Tibial artery (tissue), 4 donors: ENCODE measurements around the gene CLEC18A.
A peak's percentile ranks its signal among the peaks of the same experiment; 100 is the strongest.
"Not testable (repeated sequence)": the region's sequence is repeated elsewhere in the genome, so short reads cannot be mapped to it uniquely, and the experiment has no call there.

Source experiments
- DNase-seq, 2 donors: peaks; one replicate each; pipeline ENCODE4 v3.0.0-alpha.2; 2019
- H3K27ac ChIP-seq, 2 donors: fragments of 200-600 bp; sonication (generic) in 1 of 2; 1 replicate in 1 of 2; 2 replicates in 1 of 2; pipeline ENCODE4 v1.5.1; 2018 to 2019; ENCODE audit warnings: mild to moderate bottlenecking in 1 of 2
- H3K27me3 ChIP-seq, 2 donors: fragments of 200-600 bp; sonication (generic) in 1 of 2; one replicate each; pipeline versions ENCODE4 v1.5.1 to v1.6.0; 2016 to 2019
- H3K36me3 ChIP-seq, 3 donors: fragments of 200-600 bp; sonication (generic) in 2 of 3; one replicate each; pipeline ENCODE4 v1.5.1; 2016 to 2019; ENCODE audit warnings: mild to moderate bottlenecking in 2 of 3
- H3K4me1 ChIP-seq, 4 donors: fragments of 200-600 bp; sonication (generic) in 2 of 4; 1 replicate in 3 of 4; 2 replicates in 1 of 4; pipeline ENCODE4 v1.5.1; 2016 to 2019
- H3K4me3 ChIP-seq, 2 donors: fragments of 200-600 bp; sonication (generic) in 1 of 2; 1 replicate in 1 of 2; 2 replicates in 1 of 2; pipeline ENCODE4 v1.5.1; 2018 to 2019; ENCODE audit warnings: mild to moderate bottlenecking in 2 of 2
- H3K9me3 ChIP-seq, 3 donors: fragments of 200-600 bp; sonication (generic) in 1 of 3; one replicate each; pipeline ENCODE4 v1.5.1; 2016 to 2019
- CTCF ChIP-seq, 2 experiments: fragments of 200-600 bp in 1 of 2; fragments of 450-650 bp in 1 of 2; IDR thresholded peaks; one replicate each; pipeline ENCODE4 v1.5.1; 2017 to 2019; ENCODE audit warnings: antibody characterized with exemption in 2 of 2, mild to moderate bottlenecking in 1 of 2, moderate library complexity in 1 of 2
- intact Hi-C: fragments of 100-400 bp; cut with DNase I; formaldehyde crosslinking; loops from one replicate; pipeline ENCODE4 v1.15.0; 2023; ENCODE audit warnings: low total_unique reads

CLEC18A gene

GRCh38 chr16:69951017-69951671, at the start of gene CLEC18A:
CLEC18A (plus strand) TSS chr16:69951334; CDS start chr16:69951367, 33 bp downstream.
- H3K4me1 ChIP-seq, H3K9me3 ChIP-seq, H3K27me3 ChIP-seq, H3K36me3 ChIP-seq, H3K4me3 ChIP-seq, DNase-seq, intact Hi-C loops, H3K27ac ChIP-seq: not testable (repeated sequence)

DNA sequence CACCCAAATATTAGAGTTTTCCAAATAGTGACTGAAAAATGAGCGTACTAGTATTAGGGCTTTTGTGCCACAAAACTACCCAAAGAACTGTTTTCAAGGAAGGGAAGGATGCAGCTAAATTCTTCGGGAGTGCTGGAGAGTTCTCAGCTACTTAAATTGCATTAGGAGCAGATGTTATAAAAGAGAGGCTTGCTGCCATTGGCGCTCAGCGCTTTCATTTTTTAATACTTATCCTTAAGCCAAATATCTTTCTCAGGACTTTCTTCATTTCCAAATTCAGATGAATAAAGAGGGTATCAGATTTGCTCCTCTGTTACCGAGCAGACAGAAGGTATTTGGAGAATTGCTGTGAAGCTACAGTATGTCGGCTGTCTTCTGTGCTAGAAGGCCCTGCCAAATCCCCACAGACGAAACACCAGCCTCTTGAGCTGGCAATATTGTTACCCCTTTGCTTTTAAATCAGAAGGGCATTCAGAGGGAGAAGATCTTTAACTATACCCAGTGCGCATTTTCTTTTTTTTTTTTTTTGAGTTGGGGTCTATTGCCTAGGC, 47.2 kb upstream of the CLEC18A start:
- no peak for TF ChIP-seq CTCF (IDR thresholded peaks at IDR 0.05)
- Histone ChIP-seq H3K27ac (peak overlapping the region; percentile 5 to 47), H3K9me3 (no peaks in the 10 kb centered on the region), H3K4me3 (peak overlapping the region in 1 of 2 donors; percentile 21), H3K36me3 (peaks cover 4 to 11% (median 6%) of the 10 kb centered on the region in 3 donors), H3K27me3 (no peaks in the 10 kb centered on the region), H3K4me1 (peaks cover 0 to 29% (median 10%) of the 10 kb centered on the region in 4 donors)
- intact Hi-C loops = no loop called here
- no peak for DNase-seq

DNA sequence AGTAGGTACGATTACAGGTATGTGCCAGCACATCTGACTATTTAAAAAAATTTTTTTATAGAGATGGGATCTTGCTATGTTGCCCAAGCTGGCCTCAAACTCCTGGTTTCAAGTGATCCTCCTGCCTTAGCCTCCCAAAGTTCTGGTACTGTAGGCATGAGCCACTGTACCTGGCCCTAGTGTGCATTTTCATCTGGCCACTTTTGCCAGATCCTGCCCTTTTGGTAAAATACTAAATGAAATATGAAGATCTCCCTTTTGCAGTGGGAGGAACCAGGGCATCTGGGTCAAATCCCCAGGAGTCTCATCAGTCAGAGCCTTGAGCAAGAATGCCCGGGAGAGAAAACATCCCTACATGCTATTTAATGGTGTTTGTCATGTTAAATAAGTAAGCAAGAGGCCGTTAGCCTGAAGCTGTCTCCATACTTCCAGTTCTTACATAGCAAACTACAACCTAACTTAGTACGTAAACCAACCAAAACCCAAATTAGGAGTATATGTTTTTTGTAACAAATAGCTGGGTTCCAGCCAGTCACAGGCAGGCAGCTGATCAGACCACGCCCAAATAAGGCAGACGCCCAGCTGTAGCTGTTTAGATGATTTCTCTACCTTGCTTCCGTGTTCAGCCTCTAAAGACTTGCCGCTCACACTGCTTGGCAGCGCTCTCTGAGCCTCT, 46.5 kb upstream of the CLEC18A start:
- Histone ChIP-seq H3K4me3 (no peak overlapping the region), H3K36me3 (peaks cover 8 to 16% (median 10%) of the 10 kb centered on the region in 3 donors), H3K27ac (peak overlapping the region in 1 of 2 donors; percentile 47), H3K27me3 (no peaks in the 10 kb centered on the region), H3K9me3 (no peaks in the 10 kb centered on the region), H3K4me1 (peaks cover 0 to 29% (median 10%) of the 10 kb centered on the region in 4 donors)
- peak in 1 of 2 donors; percentile 35 for DNase-seq
- intact Hi-C loops = no loop called here
- no peak for TF ChIP-seq CTCF (IDR thresholded peaks at IDR 0.05)

DNA sequence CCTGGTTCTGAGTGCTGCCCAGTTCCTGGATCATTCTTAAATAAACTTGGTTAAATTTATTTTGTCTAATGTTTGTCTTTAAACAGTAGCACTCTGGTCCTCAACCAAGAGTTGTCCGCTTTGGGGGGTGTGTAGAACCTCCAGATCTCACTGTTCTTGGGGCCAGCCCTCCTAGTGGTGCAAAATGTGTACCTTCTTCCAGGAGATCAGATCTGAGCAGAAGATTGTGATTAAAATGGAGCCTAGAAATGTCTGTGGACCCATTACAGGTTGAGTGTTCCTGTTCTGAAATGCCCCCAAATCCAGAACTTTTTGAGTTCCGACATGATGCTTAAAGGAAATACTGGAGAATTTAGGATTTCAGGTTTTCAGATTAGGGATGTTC, 46.0 kb upstream of the CLEC18A start:
- intact Hi-C loops = no loop called here
- H3K4me3 ChIP-seq = no peak overlapping the region
- H3K36me3 ChIP-seq = peaks cover 8 to 16% (median 10%) of the 10 kb centered on the region in 3 donors
- no peak for TF ChIP-seq CTCF (IDR thresholded peaks at IDR 0.05)
- no peak overlapping the region for H3K27ac ChIP-seq
- H3K27me3 ChIP-seq = no peaks in the 10 kb centered on the region
- DNase-seq = no peak
- H3K9me3 ChIP-seq = no peaks in the 10 kb centered on the region
- H3K4me1 ChIP-seq = peaks cover 0 to 29% (median 10%) of the 10 kb centered on the region in 4 donors

- no peaks in the 10 kb centered on the region for H3K9me3 ChIP-seq
- no peak overlapping the region for H3K4me3 ChIP-seq
- no peak for TF ChIP-seq CTCF (IDR thresholded peaks at IDR 0.05)
- intact Hi-C loops = no loop called here
- no peak for DNase-seq
- H3K27me3 ChIP-seq = no peaks in the 10 kb centered on the region
- H3K27ac ChIP-seq = no peak overlapping the region
- peaks cover 0 to 23% (median 10%) of the 10 kb centered on the region in 4 donors for H3K4me1 ChIP-seq
- H3K36me3 ChIP-seq = peaks cover 8 to 23% (median 10%) of the 10 kb centered on the region in 3 donors
Measured at GRCh38 chr16:69906838-69907401, 44.2 kb upstream of the CLEC18A start.

- H3K9me3 ChIP-seq = no peaks in the 10 kb centered on the region
- peaks cover 0 to 15% (median 10%) of the 10 kb centered on the region in 4 donors for H3K4me1 ChIP-seq
- no peaks in the 10 kb centered on the region for H3K27me3 ChIP-seq
- no peak overlapping the region for H3K4me3 ChIP-seq
- H3K27ac ChIP-seq = no peak overlapping the region
- no peak for TF ChIP-seq CTCF (IDR thresholded peaks at IDR 0.05)
- peaks cover 8 to 23% (median 10%) of the 10 kb centered on the region in 3 donors for H3K36me3 ChIP-seq
- intact Hi-C loops = no loop called here
- DNase-seq = no peak
Measured at GRCh38 chr16:69909043-69909442, 42.1 kb upstream of the CLEC18A start.
